ENCODE measurements around the gene KCNK18.

KCNK18 gene

GRCh38 chr10:117169480-117169879 lies 27.8 kb upstream of the KCNK18 start:
- Histone ChIP-seq H3K27me3 (peaks cover 98% of the 10 kb centered on the region), H3K36me3 (no peaks in the 10 kb centered on the region), H3K4me1 (no peaks in the 10 kb centered on the region; the same call in 1 of the 2 replicates), H3K9me3 (no peaks in the 10 kb centered on the region), H3K4me3 (ENCODE audit: low read depth, low read length) (no peak overlapping the region)
- no peak for DNase-seq
- TF ChIP-seq, protein P1, sequence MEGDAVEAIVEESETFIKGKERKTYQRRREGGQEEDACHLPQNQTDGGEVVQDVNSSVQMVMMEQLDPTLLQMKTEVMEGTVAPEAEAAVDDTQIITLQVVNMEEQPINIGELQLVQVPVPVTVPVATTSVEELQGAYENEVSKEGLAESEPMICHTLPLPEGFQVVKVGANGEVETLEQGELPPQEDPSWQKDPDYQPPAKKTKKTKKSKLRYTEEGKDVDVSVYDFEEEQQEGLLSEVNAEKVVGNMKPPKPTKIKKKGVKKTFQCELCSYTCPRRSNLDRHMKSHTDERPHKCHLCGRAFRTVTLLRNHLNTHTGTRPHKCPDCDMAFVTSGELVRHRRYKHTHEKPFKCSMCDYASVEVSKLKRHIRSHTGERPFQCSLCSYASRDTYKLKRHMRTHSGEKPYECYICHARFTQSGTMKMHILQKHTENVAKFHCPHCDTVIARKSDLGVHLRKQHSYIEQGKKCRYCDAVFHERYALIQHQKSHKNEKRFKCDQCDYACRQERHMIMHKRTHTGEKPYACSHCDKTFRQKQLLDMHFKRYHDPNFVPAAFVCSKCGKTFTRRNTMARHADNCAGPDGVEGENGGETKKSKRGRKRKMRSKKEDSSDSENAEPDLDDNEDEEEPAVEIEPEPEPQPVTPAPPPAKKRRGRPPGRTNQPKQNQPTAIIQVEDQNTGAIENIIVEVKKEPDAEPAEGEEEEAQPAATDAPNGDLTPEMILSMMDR (IDR thresholded peaks at IDR 0.05; ENCODE audit: low read depth, low read length): no peak

GRCh38 chr10:117170244-117170643 lies 27.0 kb upstream of the KCNK18 start:
- Histone ChIP-seq H3K4me3 (ENCODE audit: low read depth, low read length) (no peak overlapping the region), H3K27me3 (peaks cover 94% of the 10 kb centered on the region), H3K36me3 (no peaks in the 10 kb centered on the region), H3K9me3 (no peaks in the 10 kb centered on the region), H3K4me1 (no peaks in the 10 kb centered on the region; the same call in 1 of the 2 replicates)
- TF ChIP-seq, protein P1 (IDR thresholded peaks at IDR 0.05; ENCODE audit: low read depth, low read length): no peak
- no peak for DNase-seq

DNA sequence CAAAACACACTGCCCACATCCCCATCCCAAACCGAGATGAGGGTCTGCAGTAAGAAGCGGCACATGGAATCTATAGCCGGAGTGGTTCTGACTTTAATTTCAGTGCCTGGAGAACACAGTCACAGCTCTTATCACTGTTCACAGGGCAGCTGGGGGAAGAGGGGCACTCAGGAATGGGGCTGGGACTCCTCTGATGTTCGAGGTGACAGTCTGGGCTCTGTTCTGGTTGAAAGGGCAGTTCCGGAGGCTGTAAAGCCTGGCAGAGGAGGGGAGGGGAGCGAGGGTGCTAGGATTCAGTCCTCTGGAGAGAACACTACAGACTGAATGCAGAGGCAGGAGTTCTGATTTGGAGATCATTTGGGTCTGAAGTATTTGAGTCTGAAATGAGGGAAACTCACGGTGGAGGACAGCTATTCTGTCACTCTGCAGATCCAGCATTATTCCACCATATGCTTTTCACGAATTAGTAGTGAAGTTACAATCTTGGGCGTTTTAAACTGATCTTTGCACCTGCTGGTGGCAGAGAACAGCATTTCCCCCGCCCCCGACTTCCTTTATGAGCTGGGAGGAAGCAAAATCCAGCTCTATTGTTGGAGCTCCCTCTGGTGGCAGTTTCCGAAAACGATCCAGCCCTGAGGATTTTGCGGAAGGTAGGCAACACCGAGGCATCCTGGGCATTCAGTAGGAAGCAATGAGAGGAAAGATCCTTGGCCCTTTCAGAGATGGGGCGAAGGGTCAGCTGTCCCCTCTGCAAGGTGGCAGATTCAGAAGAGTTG lies 22.7 kb upstream of the KCNK18 start:
- no peaks in the 10 kb centered on the region for H3K36me3 ChIP-seq
- TF ChIP-seq, protein P1 (IDR thresholded peaks at IDR 0.05; ENCODE audit: low read depth, low read length): peak; percentile 90
- no peaks in the 10 kb centered on the region for H3K9me3 ChIP-seq
- DNase-seq: peak; percentile 71
- H3K4me3 ChIP-seq (ENCODE audit: low read depth, low read length): peak overlapping the region; percentile 57
- no peaks in the 10 kb centered on the region for H3K4me1 ChIP-seq
- H3K27me3 ChIP-seq: peaks cover 51% of the 10 kb centered on the region

- peaks cover 44% of the 10 kb centered on the region for H3K27me3 ChIP-seq
- no peaks in the 10 kb centered on the region for H3K4me1 ChIP-seq
- TF ChIP-seq, protein P1 (IDR thresholded peaks at IDR 0.05; ENCODE audit: low read depth, low read length): no peak
- DNase-seq: peak; percentile 25
- H3K9me3 ChIP-seq: no peaks in the 10 kb centered on the region
- H3K4me3 ChIP-seq (ENCODE audit: low read depth, low read length): peak overlapping the region; percentile 57
- no peaks in the 10 kb centered on the region for H3K36me3 ChIP-seq
These were observed 21.9 kb upstream of the KCNK18 start for GRCh38 chr10:117175215-117175900.

GRCh38 chr10:117175901-117176534 lies 21.3 kb upstream of the KCNK18 start:
- Histone ChIP-seq H3K9me3 (no peaks in the 10 kb centered on the region), H3K4me1 (no peaks in the 10 kb centered on the region), H3K36me3 (no peaks in the 10 kb centered on the region), H3K27me3 (peaks cover 38% of the 10 kb centered on the region), H3K4me3 (ENCODE audit: low read depth, low read length) (peak overlapping the region; percentile 57)
- DNase-seq: peak; percentile 74
- TF ChIP-seq, protein P1 (IDR thresholded peaks at IDR 0.05; ENCODE audit: low read depth, low read length): peak; percentile 89

All from BE2C (cell line).